ENCODE results near the gene RYR3.
"Not testable (repeated sequence)": the region's sequence is repeated elsewhere in the genome, so short reads cannot be mapped to it uniquely, and the experiment has no call there.

Gene RYR3

GRCh38 chr15:33577911-33578310 is 267.1 kb downstream of the RYR3 start:
- DNase-seq (ENCODE audit: low read depth in 2 of 2) = not testable (repeated sequence)

DNA sequence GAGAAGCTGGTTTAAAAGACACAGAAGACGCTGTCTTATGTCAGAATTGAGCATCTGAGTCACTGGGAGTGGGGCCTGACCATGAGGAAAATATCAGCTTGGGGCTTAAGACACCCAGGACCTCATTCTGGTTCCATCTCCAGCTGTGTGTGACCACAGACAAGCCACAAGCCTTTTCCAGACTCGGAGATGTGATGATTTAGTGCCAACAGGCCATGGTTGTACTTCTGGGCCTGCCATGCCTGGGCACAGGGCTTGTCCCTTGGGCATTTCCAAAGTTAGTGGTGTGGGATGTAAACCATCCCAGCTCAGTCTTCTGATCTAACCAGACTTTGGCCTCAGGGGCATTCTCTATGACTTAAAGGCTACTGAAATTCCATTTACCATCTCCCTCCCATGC is 269.8 kb downstream of the RYR3 start:
- DNase-seq (ENCODE audit: low read depth in 2 of 2) = no peak

GRCh38 chr15:33581032-33581431 is 270.3 kb downstream of the RYR3 start:
- no peak for DNase-seq (ENCODE audit: low read depth in 2 of 2)

GRCh38 chr15:33584797-33585196 is 274.0 kb downstream of the RYR3 start:
- DNase-seq (ENCODE audit: low read depth in 2 of 2) = no peak

DNA sequence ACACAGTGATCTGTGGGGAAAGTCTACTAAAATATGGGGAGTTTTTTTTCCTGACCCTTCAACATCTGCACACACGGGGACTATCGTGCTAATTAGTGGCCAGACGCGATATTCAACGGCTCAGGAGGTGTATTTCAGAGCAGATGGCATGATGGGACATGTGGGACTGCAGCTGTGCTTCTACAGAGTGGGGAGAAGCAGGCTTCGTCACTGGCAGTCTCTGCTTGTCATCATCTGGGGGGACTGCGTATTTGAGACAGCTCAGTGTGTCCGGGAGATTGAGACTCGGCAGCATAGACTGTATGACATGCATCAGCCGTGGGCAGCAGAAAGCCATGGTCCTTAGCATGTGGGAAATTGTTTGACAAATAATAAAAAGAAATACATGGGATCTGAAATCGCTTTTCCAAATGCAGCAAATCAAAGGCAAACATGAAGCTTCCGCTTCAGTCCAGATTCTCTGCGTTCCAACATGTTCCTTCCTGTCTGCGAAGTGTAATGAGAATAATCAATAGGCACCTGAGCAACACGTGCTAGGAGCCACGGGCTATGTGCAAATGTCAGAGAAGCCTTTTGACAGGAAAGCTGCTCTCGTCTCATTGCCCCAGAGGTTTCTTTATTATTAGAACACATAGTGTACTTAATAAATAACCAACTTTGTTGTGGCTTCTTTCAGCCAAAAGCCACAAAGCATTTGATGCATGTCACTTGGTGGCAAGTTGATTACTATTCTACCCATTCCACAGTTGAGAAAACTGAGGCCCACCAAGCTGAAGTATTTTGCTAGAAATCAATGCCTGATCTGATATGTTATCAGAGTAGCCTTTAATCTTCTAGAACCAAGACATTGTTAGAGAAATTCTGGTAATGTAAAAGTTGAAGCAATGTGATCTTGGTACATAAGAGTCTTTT is 276.3 kb downstream of the RYR3 start:
- no peak for DNase-seq (ENCODE audit: low read depth in 2 of 2)

GRCh38 chr15:33587773-33588172 is 277.0 kb downstream of the RYR3 start:
- DNase-seq (ENCODE audit: low read depth in 2 of 2) = no peak

- DNase-seq (ENCODE audit: low read depth in 2 of 2) = no peak
Measured at GRCh38 chr15:33592864-33593263, 282.1 kb downstream of the RYR3 start.

- DNase-seq (ENCODE audit: low read depth in 2 of 2) = not testable (repeated sequence)
Measured at GRCh38 chr15:33598382-33598781, 287.6 kb downstream of the RYR3 start.

GRCh38 chr15:33600212-33600611 is 289.4 kb downstream of the RYR3 start:
- DNase-seq (ENCODE audit: low read depth in 2 of 2) = no peak

DNA sequence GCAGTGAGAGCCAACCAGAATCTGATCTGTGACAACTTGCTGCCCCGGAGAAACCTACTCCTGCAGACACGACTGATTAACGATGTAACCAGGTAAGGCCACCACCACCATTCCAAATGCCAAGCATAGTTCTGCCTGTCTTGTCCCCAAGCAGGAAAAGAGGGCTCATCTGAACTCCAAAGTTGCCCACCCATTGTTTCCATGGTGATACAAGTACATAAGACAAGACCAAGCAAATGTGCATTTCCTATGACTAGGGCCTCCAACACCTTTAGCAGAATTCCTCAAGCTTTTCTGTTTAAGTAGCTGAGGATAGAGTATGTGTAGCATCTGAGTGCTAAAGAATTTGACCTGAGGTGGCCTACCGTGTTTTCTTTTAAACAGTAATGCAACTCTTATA is 290.7 kb downstream of the RYR3 start:
- no peak for DNase-seq (ENCODE audit: low read depth in 2 of 2)

DNA sequence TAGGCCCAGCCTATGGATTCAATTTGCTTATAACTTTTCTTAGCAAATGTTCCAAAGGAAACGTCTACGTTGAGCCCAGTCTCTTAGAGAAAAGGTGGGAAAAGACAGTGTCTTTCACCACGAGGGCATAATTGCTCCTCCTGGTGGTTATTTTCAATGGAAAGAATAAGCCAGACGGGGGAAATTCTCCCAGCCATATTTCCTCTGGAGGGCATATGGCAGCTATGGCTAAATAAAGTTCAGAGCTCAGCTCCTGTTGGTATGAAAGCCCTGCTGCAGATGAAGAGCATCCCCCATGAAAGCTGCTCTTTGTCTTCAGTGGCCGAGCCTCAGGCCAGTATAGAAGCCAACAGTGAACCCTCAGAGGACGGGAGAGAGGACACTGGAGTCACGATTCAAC is 297.9 kb downstream of the RYR3 start:
- DNase-seq (ENCODE audit: low read depth in 2 of 2) = no peak

DNA sequence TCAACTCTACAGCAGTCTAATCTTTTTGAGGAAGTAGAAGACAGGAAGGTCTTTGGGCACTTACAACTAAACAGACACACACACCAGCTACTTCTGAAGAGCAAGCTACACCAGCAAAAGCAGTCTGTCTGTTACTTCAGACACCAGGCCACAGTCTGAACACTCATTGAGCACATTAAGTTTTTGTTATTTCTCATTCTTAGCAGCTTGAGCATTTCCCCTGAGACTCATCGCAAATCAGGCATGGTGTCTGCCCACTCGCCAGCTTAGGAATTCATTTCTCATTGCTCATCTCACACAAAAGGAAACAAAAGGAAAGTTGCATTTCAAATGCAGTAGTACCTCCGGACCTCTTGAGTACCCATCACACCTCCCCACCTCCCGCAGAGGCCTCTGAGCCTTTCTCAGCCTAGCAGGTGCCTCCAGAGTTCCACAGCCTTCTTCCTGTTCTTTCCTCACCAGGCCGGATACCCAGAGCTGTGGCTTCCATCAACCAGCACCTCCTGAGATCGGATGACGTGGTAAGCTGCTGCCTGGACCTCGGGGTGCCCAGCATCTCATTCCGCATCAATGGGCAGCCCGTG is 302.0 kb downstream of the RYR3 start:
- no peak for DNase-seq (ENCODE audit: low read depth in 2 of 2)

DNA sequence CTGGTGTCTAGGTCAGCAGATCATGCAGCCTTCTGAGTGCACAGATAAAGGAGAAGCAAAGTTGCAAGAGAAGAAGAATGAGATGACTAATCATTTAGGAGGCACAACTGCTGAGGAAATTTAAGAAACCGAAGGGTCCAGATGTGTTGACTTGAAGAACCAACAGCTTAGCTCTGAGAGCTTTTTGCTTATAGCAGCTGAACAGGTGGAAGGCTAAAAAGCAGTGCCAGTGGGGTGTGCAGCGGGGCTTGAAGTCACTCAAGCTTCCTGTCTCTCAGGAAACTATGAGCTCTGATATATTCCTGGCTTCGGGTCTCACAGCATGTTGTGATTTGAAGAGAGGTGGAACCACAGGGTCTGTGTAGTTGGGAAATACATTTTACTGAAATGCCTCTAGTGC is 305.7 kb downstream of the RYR3 start:
- DNase-seq (ENCODE audit: low read depth in 2 of 2) = no peak

DNA sequence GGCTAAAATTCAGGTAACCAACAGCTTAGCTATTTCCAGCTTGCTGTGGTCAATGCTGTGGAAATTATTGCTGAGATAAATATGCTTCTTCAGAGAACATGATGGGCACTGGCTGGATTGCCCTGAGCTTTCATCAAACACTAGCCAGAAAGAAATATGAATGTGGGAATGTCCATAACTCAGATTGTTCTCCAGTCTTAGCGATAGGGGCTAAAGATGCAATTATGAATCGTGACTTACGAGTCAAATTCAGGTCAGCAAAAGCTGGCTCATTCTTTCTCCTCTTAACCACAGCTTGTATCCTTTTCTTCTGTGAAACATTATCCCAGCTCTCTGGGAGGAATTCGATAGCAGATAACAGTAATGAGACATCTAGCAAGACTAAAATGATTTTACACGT is 307.6 kb downstream of the RYR3 start:
- DNase-seq (ENCODE audit: low read depth in 2 of 2) = no peak

GRCh38 chr15:33621141-33621540 is 310.4 kb downstream of the RYR3 start:
- DNase-seq (ENCODE audit: low read depth in 2 of 2) = no peak

- DNase-seq (ENCODE audit: low read depth in 2 of 2) = no peak
Measured at GRCh38 chr15:33623010-33623409, 312.2 kb downstream of the RYR3 start.

DNA sequence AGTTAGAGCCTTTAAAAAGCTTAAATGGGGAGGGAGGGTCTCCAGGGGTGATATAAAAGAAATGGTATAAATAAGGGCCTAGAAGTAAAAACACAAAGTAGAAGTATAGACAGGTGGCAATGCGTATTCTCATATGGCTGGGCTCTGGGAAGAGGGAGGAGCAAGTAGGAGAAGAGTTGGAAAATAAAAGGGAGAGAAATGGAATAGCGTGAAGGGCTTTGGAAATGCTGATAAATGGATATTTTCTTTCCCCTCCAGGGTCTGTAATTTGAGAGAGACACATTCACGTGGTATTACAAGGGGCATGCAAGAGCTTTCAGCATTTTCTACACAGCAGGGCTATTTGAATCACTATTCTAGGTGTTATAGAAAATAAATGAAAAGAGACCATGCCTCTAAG is 313.7 kb downstream of the RYR3 start:
- no peak for DNase-seq (ENCODE audit: low read depth in 2 of 2)

DNA sequence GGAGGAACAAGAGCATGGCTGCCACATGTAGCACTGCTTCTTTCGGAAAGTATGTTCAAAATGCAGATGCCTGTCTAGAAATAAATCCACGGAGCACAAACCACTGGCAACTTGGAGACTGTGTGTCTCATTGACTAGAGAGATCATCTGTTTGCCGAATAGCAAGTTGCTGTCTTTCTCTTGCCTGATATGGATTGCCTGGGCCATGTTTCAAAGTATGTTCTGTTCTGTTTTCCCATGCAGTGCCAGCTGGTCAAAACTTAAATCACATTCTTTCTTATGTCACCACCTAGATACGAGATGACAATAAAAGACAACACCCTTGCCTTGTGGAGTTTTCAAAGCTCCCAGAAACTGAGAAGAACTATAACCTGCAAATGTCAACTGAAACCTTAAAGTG is 318.9 kb downstream of the RYR3 start:
- no peak for DNase-seq (ENCODE audit: low read depth in 2 of 2)

DNA sequence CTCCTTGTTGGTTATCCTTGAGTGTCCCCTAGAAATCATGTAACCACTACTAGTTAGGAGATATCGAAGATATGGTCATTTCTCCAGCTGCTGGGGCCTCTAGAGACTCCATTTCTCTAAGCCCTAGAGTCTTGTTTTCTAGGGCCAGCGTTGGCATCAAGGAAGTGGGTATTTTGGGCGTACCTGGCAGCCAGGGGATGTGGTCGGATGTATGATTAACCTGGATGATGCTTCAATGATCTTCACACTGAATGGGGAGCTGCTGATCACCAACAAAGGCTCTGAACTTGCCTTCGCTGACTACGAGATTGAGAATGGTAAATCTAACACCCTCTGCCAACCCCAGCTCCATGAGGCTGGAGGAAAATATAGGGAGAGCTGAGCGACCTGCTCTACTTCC is 325.5 kb downstream of the RYR3 start:
- no peak for DNase-seq (ENCODE audit: low read depth in 2 of 2)

- no peak for DNase-seq (ENCODE audit: low read depth in 2 of 2)
Measured at GRCh38 chr15:33636958-33637357, 326.2 kb downstream of the RYR3 start.

DNA sequence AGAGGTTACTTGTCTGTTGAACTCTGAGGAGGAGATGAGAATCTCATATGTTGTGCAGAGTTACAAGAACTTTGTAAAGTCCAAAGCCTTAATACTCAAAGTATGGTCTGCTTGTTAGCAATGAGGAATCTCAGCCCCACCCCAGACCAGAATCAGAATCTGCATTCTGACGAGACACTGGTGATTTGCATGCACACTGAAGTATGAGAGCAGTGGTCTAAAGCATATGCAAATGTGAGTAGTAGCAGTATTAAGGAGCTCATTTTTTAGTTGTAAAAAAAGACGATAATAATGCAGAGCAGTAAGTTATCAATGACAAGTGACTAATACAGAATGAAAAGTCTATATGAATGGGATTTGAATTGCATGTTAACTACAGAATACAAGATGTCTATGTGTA is 327.7 kb downstream of the RYR3 start:
- DNase-seq (ENCODE audit: low read depth in 2 of 2) = no peak

DNA sequence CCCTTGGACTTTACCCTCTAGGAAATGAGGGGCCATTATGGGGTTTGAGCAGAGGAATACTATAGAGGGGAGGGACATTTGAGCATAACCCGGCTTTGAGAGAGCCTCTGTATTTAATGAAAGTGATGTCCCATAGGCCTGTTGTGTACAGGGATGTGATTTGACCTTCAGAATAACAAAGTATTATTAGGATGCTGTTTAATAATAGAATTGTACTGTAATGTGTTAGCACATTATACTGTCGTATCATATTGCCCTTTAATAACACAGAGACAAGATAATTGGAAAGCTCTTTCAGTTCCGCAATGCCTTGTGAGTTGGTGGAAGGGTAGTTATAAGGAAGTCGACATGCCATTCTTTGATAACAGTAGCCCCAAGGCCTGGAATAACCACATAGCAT is 328.3 kb downstream of the RYR3 start:
- no peak for DNase-seq (ENCODE audit: low read depth in 2 of 2)

GRCh38 chr15:33639456-33639855 is 328.7 kb downstream of the RYR3 start:
- DNase-seq (ENCODE audit: low read depth in 2 of 2) = no peak

- no peak for DNase-seq (ENCODE audit: low read depth in 2 of 2)
Measured at GRCh38 chr15:33639978-33640377, 329.2 kb downstream of the RYR3 start.

Measured in stimulated activated CD4-positive, alpha-beta T cell treated with anti-CD3 and anti-CD28 coated beads, Interleukin-1b, Interleukin-23, amount 100 ng/mL, for 1 hour (primary cell).